Stimulated activated CD8-positive, alpha-beta memory T cell treated with anti-CD3 and anti-CD28 coated beads, Interleukin-15, amount 100 ng/mL, for 48 hours (primary cell): ENCODE measurements around the gene LRRC3C.

Experiments used
- DNase-seq, 2 donors: peaks; one replicate each; pipeline ENCODE4 v3.0.0-alpha.2; 2020; ENCODE audit warnings: low read depth in 2 of 2

Gene LRRC3C

GRCh38 chr17:39923836-39924690 is 3.5 kb upstream of the LRRC3C start:
- no peak for DNase-seq

- DNase-seq, result no peak
Observed at GRCh38 chr17:39924691-39925055, 2.9 kb upstream of the LRRC3C start.

- no peak for DNase-seq
Observed at GRCh38 chr17:39925282-39926134, 2.0 kb upstream of the LRRC3C start.

GRCh38 chr17:39926135-39926587 is 1.4 kb upstream of the LRRC3C start:
- no peak for DNase-seq

GRCh38 chr17:39926588-39927100 is 888 bp upstream of the LRRC3C start:
- DNase-seq, result peak; percentile 37 to 49

- DNase-seq, result no peak
Observed at GRCh38 chr17:39927929-39928857, 661 bp downstream of the LRRC3C start.

- DNase-seq, result no peak
Observed at GRCh38 chr17:39928858-39929645, 1.5 kb downstream of the LRRC3C start.

- no peak for DNase-seq
Observed at GRCh38 chr17:39929646-39930407, 2.3 kb downstream of the LRRC3C start.

GRCh38 chr17:39933912-39934311 is 6.4 kb downstream of the LRRC3C start:
- DNase-seq, result no peak

GRCh38 chr17:39934324-39934723 is 6.8 kb downstream of the LRRC3C start:
- no peak for DNase-seq

GRCh38 chr17:39935909-39936308 is 8.4 kb downstream of the LRRC3C start:
- no peak for DNase-seq

GRCh38 chr17:39937447-39937846 is 9.9 kb downstream of the LRRC3C start:
- no peak for DNase-seq

- DNase-seq, result no peak
Observed at GRCh38 chr17:39938140-39938869, 10.8 kb downstream of the LRRC3C start.

GRCh38 chr17:39939106-39939505 is 11.6 kb downstream of the LRRC3C start:
- no peak for DNase-seq

- DNase-seq, result peak; percentile 32 to 55
Observed at GRCh38 chr17:39939588-39940419, 12.3 kb downstream of the LRRC3C start.

GRCh38 chr17:39943702-39944392 is 16.3 kb downstream of the LRRC3C start:
- no peak for DNase-seq

GRCh38 chr17:39944393-39944711 is 16.8 kb downstream of the LRRC3C start:
- DNase-seq, result no peak
